GM19468 (cell line): ENCODE results near the gene MACF1.
"Not testable (repeated sequence)": the region's sequence is repeated elsewhere in the genome, so short reads cannot be mapped to it uniquely, and the experiment has no call there.

ENCODE experiments used
- ATAC-seq: cut with Tn5 transposase; IDR thresholded peaks from one replicate; pipeline ENCODE4 v1.9.1; 2021; ENCODE audit warnings: mild to moderate bottlenecking, moderate library complexity, moderate number of reproducible peaks; ENCODE audit not compliant: unreplicated experiment; ENCODE audit errors: extremely low read depth

MACF1 gene

DNA sequence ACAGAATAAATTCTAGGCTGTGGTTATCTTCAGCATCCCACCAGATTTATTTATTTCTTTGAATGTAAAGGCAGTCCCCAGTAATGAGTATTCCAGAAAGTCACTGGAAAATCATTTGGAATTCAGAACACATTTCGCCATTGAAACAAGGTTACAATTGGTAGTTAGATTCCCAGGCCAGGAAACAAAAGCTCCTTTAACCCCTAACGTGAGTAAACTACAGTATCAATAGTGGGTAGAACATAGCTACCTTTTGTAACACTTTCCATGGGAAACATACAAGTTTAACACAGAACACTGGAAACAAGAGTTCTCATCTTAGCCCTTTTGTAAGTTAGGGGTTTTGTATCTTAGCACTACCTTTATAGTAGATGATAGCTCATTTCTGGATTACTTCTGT, 233.5 kb downstream of the MACF1 start:
- no peak for ATAC-seq

- no peak for ATAC-seq
Measured at GRCh38 chr1:39440856-39441255, 236.4 kb downstream of the MACF1 start.

- no peak for ATAC-seq
Measured at GRCh38 chr1:39441797-39442196, 237.3 kb downstream of the MACF1 start.

- ATAC-seq = no peak
Measured at GRCh38 chr1:39445573-39445972, 241.1 kb downstream of the MACF1 start.

- no peak for ATAC-seq
Measured at GRCh38 chr1:39446986-39447567, 242.6 kb downstream of the MACF1 start.

DNA sequence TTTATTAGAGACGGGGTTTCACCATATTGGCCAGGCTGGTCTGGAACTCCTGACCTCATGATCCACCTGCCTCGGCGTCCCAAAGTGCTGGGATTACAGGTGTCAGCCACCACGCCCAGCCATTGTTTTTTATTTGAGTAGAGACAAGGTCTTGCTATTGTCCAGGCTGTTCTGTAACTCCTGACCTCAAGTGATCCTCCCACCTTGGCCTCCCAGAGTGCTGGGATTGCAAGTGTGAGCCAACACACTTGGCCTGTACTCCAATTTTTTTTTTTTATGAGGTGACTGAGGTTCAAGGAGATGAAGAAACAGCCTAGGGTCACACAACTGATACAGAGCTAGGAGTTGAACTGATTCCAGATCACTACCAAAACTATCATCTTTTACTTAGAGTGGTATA, 245.5 kb downstream of the MACF1 start:
- not testable (repeated sequence) for ATAC-seq

DNA sequence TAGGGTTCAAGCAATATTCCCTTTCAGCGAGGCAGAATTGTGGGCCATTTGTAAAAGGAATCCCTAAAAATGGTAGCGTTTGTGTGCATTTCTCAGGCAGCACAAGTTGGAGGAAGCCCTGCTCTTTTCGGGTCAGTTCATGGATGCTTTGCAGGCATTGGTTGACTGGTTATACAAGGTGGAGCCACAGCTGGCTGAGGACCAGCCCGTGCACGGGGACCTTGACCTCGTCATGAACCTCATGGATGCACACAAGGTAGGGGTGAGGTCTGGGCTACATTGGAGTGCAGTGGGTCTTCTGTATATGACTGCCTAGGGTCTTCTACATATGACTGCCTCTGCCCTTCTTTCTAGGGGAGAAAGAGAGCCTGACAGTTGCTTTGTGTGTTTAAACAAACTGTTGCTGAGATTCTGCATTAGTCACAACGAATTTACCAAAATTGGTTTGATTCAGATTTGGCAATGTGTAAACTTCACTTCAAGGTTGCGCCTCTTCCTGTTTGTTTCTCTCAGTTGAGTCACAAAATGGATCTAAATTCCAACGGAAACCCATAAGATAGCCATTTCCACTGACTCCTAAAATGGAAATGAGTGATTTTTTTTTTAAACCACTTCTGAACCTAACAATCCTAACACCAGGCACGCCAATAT, 246.6 kb downstream of the MACF1 start:
- ATAC-seq = no peak

DNA sequence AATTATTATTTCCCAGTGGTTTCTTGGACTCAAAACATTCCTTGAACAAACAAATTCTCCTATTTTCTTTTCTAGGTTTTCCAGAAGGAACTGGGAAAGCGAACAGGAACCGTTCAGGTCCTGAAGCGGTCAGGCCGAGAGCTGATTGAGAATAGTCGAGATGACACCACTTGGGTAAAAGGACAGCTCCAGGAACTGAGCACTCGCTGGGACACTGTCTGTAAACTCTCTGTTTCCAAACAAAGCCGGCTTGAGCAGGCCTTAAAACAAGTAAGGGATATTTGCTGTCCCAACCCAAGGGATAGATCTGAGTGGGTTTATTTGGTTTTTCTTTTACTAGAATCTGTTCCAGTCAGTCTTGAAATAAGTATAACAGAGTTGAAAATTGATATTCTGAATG, 247.6 kb downstream of the MACF1 start:
- ATAC-seq = no peak

- ATAC-seq = no peak
Measured at GRCh38 chr1:39452540-39452939, 248.0 kb downstream of the MACF1 start.

GRCh38 chr1:39453603-39454002, 249.1 kb downstream of the MACF1 start:
- no peak for ATAC-seq

- ATAC-seq = no peak
Measured at GRCh38 chr1:39458991-39459390, 254.5 kb downstream of the MACF1 start.

- no peak for ATAC-seq
Measured at GRCh38 chr1:39462074-39462473, 257.6 kb downstream of the MACF1 start.

- no peak for ATAC-seq
Measured at GRCh38 chr1:39466413-39467107, 262.1 kb downstream of the MACF1 start.

- ATAC-seq = not testable (repeated sequence)
Measured at GRCh38 chr1:39467108-39467720, 262.7 kb downstream of the MACF1 start.

DNA sequence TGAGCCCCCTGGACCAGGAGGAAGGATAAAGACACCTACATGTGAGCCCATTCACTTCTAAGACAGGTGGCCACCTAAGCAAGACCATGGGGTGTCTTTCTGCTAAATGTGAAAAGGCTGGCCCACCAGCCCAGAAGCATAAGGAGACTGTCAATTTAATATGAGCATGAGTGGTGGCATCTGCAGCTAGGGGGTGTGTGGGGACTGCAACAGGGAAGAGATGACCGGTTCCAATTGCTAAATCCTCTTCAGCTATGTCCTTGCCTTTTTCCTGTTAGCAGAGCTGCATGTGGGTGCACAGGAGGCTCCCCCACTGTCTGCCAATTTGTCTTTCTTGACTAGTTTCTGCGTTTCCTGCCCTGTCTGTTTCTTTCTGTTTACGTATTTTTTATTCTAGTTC, 264.7 kb downstream of the MACF1 start:
- no peak for ATAC-seq

DNA sequence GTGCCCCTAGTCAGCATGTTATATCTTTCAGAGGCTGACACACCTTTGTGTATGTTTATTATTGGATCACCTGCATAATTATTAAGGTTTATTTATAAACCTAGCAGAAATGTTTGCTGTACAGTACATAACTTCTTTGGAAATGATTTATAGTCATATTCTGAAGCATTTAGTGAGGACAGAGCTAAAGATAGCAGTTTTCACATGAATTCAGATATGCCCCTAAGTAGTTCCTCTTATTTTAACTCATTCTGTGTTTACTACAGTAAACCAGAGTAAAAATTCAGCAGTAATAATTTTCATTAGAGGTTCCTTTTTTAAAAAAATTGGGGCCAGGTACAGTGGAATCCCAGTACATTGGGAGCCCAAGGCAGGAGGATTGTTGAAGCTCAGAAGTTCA, 265.5 kb downstream of the MACF1 start:
- no peak for ATAC-seq

DNA sequence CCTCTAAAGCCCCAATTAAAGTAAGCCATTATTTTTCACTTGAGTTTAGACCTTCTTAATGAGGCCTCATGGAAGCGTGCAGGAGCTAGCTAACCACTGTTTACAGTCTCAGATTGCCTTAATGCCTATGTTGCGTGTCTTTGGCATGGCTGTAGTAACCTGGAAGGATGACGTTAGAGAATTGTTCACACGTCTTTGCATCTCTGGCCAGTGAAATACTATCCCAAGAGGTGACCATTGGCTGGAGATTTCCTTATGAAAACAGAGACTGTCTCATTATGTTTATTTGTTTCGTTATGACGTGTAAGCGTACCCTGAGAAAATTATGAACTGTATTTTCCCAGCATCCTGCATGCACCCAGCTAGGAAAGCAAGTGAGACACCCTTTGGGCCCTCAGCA, 268.3 kb downstream of the MACF1 start:
- ATAC-seq = no peak

GRCh38 chr1:39473324-39473723, 268.8 kb downstream of the MACF1 start:
- ATAC-seq = no peak

DNA sequence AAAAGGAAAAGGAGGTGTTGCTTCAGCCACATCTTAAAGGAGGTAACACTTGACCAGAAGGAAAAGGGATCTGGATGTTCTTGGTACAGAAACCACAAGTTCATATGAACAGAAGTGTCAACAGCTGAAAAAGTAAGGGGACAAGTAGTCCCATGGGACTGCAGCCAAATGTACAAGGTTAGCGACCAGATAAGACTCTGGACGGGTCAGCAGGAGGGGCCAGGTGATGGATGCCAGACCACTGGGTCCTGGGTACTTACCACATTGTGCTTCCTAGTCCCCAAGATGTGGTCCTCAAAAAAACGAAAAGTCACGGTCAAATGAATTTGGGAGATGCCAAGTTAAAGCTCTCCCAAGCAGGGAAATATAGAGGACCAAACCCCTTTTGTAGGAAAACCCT, 270.3 kb downstream of the MACF1 start:
- ATAC-seq = no peak

DNA sequence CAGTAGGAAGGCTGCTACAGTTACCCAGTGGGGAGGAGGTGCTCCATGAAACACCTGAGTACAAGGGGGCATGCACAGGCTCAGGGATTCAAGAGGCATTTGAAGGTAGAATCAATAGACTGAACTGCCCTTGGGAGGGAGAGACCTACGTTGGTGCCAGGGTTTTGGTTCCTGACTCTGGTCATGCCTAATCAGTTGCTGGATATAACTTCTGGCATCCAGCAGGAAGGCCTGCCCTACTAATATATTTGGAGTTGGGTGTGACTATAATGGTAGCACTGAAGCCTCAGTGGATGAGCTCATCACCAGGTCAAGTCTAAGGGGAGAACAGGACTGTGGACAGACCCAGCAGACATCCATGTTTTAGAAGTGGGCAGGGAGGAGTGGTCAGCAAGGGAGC, 271.1 kb downstream of the MACF1 start:
- ATAC-seq = not testable (repeated sequence)
